NCI-H345 treated with DMSO at 0.1 percent for 48 hours (cell line): Measurements from ENCODE around the gene MALL.
"Not testable (repeated sequence)": the region's sequence is repeated elsewhere in the genome, so short reads cannot be mapped to it uniquely, and the experiment has no call there.

Experiments used
- DNase-seq: peaks from one replicate; lab custom pipeline; 2025; ENCODE audit not compliant: unreplicated experiment; lab: John Stamatoyannopoulos, UW

The MALL gene

GRCh38 chr2:110115291-110116032, at the start of gene MALL:
MALL (minus strand) TSS chr2:110115822; CDS start chr2:110115792, 30 bp downstream.
- peak; percentile 18 for DNase-seq

GRCh38 chr2:110157153-110157793, 41.7 kb upstream of the MALL start:
- DNase-seq, result peak; percentile 42

- not testable (repeated sequence) for DNase-seq
These were observed 39.2 kb upstream of the MALL start for GRCh38 chr2:110154828-110155227.

- DNase-seq, result not testable (repeated sequence)
These were observed 38.6 kb upstream of the MALL start for GRCh38 chr2:110154188-110154587.

- DNase-seq, result no peak
These were observed 37.8 kb upstream of the MALL start for GRCh38 chr2:110153416-110153815.

- DNase-seq, result no peak
These were observed 37.3 kb upstream of the MALL start for GRCh38 chr2:110152943-110153342.

GRCh38 chr2:110149330-110150220, 34.0 kb upstream of the MALL start:
- DNase-seq, result no peak

GRCh38 chr2:110146945-110147332, 31.3 kb upstream of the MALL start:
- DNase-seq, result no peak

GRCh38 chr2:110146183-110146944, 30.7 kb upstream of the MALL start:
- no peak for DNase-seq

GRCh38 chr2:110143982-110144381, 28.4 kb upstream of the MALL start:
- no peak for DNase-seq

GRCh38 chr2:110140401-110140800, 24.8 kb upstream of the MALL start:
- no peak for DNase-seq

- no peak for DNase-seq
These were observed 18.4 kb upstream of the MALL start for GRCh38 chr2:110134025-110134424.

GRCh38 chr2:110131166-110131565, 15.5 kb upstream of the MALL start:
- no peak for DNase-seq

- no peak for DNase-seq
These were observed 15.1 kb upstream of the MALL start for GRCh38 chr2:110130757-110131156.

- peak; percentile 48 for DNase-seq
These were observed 11.3 kb upstream of the MALL start for GRCh38 chr2:110126906-110127305.

GRCh38 chr2:110126086-110126773, 10.6 kb upstream of the MALL start:
- peak; percentile 93 for DNase-seq

GRCh38 chr2:110124939-110125691, 9.5 kb upstream of the MALL start:
- DNase-seq, result no peak

- DNase-seq, result peak; percentile 75
These were observed 8.6 kb upstream of the MALL start for GRCh38 chr2:110124038-110124825.

- DNase-seq, result no peak
These were observed 6.0 kb upstream of the MALL start for GRCh38 chr2:110121592-110121991.
